ENCODE data around the gene ANGPTL3. TPM values are rescaled to one million over a fixed set of nuclear protein-coding genes. Genes with fewer than 3 reads are reported as not detected.

The ANGPTL3 gene
- total RNA-seq, 2 donors from 2014 or later = 0.26 TPM; not detected in 1

- ATAC-seq = no peak
- H3K27me3 ChIP-seq = no peaks in the 10 kb centered on the region
- TF ChIP-seq CTCF (IDR thresholded peaks at IDR 0.05) (no peak), POLR2A (IDR thresholded peaks at IDR 0.05) (no peak)
- H3K36me3 ChIP-seq (replicated peaks in 1 of 2; ENCODE audit: insufficient read depth in 1 of 2, low read depth in 2 of 2) = no peaks in the 10 kb centered on the region
- intact Hi-C loops (cut with DNase I) = no loop called here
- 58 to 64% methylated on average over 4 of the region's 4 CpGs for WGBS, 2 donors
- H3K4me3 ChIP-seq = no peak overlapping the region
- no peak for DNase-seq
- H3K9me3 ChIP-seq = peaks cover 0 to 3% (median 0%) of the 10 kb centered on the region in 3 donors
- H3K27ac ChIP-seq = no peak overlapping the region
- H3K4me1 ChIP-seq = peaks cover 9% of the 10 kb centered on the region
These were observed 6.9 kb upstream of the ANGPTL3 start for GRCh38 chr1:62590255-62590969.

- peaks cover 9% of the 10 kb centered on the region for H3K4me1 ChIP-seq
- DNase-seq (no peak), ATAC-seq (no peak)
- H3K4me3 ChIP-seq = no peak overlapping the region
- H3K27ac ChIP-seq = no peak overlapping the region
- no peak for TF ChIP-seq POLR2A (IDR thresholded peaks at IDR 0.05)
- no peak for TF ChIP-seq CTCF (IDR thresholded peaks at IDR 0.05)
- H3K27me3 ChIP-seq = no peaks in the 10 kb centered on the region
- H3K9me3 ChIP-seq = peaks cover 0 to 3% (median 0%) of the 10 kb centered on the region in 3 donors
- intact Hi-C loops (cut with DNase I) = no loop called here
- WGBS, 2 donors = 25 to 39% methylated on average over 1 of the region's 1 CpG
- H3K36me3 ChIP-seq (replicated peaks in 1 of 2; ENCODE audit: insufficient read depth in 1 of 2, low read depth in 2 of 2) = no peaks in the 10 kb centered on the region
These were observed 6.4 kb upstream of the ANGPTL3 start for GRCh38 chr1:62590970-62591368.

GRCh38 chr1:62593825-62594394, 3.4 kb upstream of the ANGPTL3 start:
- DNase-seq (no peak), ATAC-seq (no peak)
- intact Hi-C loops (cut with DNase I) = no loop called here
- Histone ChIP-seq H3K27ac (no peak overlapping the region), H3K36me3 (replicated peaks in 1 of 2; ENCODE audit: insufficient read depth in 1 of 2, low read depth in 2 of 2) (no peaks in the 10 kb centered on the region), H3K27me3 (no peaks in the 10 kb centered on the region), H3K4me3 (no peak overlapping the region), H3K4me1 (peaks cover 22% of the 10 kb centered on the region), H3K9me3 (peaks cover 0 to 3% (median 0%) of the 10 kb centered on the region in 3 donors)
- no peak for TF ChIP-seq POLR2A (IDR thresholded peaks at IDR 0.05)
- no peak for TF ChIP-seq CTCF (IDR thresholded peaks at IDR 0.05)
- WGBS, 2 donors = 10 to 14% methylated on average over 2 of the region's 2 CpGs

- intact Hi-C loops (cut with DNase I) = no loop called here
- DNase-seq (no peak), ATAC-seq (no peak)
- Histone ChIP-seq H3K27me3 (no peaks in the 10 kb centered on the region), H3K4me1 (peaks cover 22% of the 10 kb centered on the region), H3K9me3 (peaks cover 0 to 3% (median 0%) of the 10 kb centered on the region in 3 donors), H3K27ac (no peak overlapping the region), H3K4me3 (no peak overlapping the region), H3K36me3 (replicated peaks in 1 of 2; ENCODE audit: insufficient read depth in 1 of 2, low read depth in 2 of 2) (no peaks in the 10 kb centered on the region)
- TF ChIP-seq POLR2A (IDR thresholded peaks at IDR 0.05) (no peak), CTCF (IDR thresholded peaks at IDR 0.05) (no peak)
- 80 to 81% methylated on average over 3 of the region's 3 CpGs for WGBS, 2 donors
These were observed 1.7 kb upstream of the ANGPTL3 start for GRCh38 chr1:62595647-62596046.

- TF ChIP-seq CTCF (IDR thresholded peaks at IDR 0.05) = no peak
- TF ChIP-seq POLR2A (IDR thresholded peaks at IDR 0.05) = no peak
- H3K36me3 ChIP-seq (replicated peaks in 1 of 2; ENCODE audit: insufficient read depth in 1 of 2, low read depth in 2 of 2) = no peaks in the 10 kb centered on the region
- ATAC-seq (no peak), DNase-seq (no peak)
- H3K4me3 ChIP-seq = no peak overlapping the region
- no peak overlapping the region for H3K27ac ChIP-seq
- peaks cover 15% of the 10 kb centered on the region for H3K4me1 ChIP-seq
- intact Hi-C loops (cut with DNase I) = no loop called here
- 88 to 93% methylated on average over 5 of the region's 5 CpGs for WGBS, 2 donors
- no peaks in the 10 kb centered on the region for H3K27me3 ChIP-seq
- H3K9me3 ChIP-seq = no peaks in the 10 kb centered on the region
These were observed 1.7 kb downstream of the ANGPTL3 start for GRCh38 chr1:62599044-62599443.

All from body of pancreas (tissue), 4 donors.